GM19468 (cell line): ENCODE data around the gene RSAD2.
"Not testable (repeated sequence)": the region's sequence is repeated elsewhere in the genome, so short reads cannot be mapped to it uniquely, and the experiment has no call there.

ENCODE experiments used
- ATAC-seq: cut with Tn5 transposase; IDR thresholded peaks from one replicate; pipeline ENCODE4 v1.9.1; 2021; ENCODE audit warnings: mild to moderate bottlenecking, moderate library complexity, moderate number of reproducible peaks; ENCODE audit not compliant: unreplicated experiment; ENCODE audit errors: extremely low read depth

RSAD2 gene, protein sequence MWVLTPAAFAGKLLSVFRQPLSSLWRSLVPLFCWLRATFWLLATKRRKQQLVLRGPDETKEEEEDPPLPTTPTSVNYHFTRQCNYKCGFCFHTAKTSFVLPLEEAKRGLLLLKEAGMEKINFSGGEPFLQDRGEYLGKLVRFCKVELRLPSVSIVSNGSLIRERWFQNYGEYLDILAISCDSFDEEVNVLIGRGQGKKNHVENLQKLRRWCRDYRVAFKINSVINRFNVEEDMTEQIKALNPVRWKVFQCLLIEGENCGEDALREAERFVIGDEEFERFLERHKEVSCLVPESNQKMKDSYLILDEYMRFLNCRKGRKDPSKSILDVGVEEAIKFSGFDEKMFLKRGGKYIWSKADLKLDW

DNA sequence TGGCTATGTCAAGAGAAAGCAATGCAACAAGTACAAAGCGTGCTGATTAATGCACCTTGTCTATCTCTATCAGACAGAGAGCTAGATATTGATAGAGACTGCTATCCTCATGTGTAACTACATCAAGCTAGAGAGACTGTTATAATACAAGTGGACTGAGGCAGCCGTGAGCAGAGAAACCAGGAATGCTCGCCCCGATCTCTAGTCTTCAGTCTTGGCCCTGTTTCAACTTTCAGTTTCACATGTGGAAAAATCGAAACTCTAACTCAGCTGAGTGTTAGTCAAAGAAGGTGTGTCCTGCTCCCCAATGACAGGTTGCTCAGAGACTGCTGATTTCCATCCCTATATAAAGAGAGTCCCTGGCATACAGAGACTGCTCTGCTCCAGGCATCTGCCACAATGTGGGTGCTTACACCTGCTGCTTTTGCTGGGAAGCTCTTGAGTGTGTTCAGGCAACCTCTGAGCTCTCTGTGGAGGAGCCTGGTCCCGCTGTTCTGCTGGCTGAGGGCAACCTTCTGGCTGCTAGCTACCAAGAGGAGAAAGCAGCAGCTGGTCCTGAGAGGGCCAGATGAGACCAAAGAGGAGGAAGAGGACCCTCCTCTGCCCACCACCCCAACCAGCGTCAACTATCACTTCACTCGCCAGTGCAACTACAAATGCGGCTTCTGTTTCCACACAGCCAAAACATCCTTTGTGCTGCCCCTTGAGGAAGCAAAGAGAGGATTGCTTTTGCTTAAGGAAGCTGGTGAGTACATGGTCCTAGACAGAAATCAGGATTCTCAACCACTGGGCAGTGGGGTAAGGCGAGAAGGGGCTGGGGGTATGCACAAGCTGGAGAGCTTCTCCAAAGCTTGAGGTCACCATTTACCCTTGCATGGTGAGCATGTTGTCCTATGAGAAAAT is at the start of gene RSAD2:
RSAD2 (plus strand) TSS at position 376 of the 903 bp plus-strand sequence; CDS start at position 400, 24 bp downstream.
- ATAC-seq: peak; percentile 38

DNA sequence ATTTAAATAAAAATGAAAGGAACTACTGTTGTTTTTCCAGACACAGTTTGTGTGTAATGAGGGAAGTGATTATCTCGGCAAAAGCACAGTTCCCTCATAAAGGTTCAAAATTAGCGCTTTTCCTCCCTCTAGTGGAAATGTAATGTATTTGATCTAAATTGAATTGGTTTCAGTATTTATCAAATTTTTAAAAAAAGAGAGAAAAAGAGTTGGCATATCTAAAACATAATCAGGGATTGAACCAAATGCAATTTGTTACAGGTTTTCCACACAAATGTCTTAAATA is 49.3 kb upstream of the RSAD2 start:
- ATAC-seq: no peak

DNA sequence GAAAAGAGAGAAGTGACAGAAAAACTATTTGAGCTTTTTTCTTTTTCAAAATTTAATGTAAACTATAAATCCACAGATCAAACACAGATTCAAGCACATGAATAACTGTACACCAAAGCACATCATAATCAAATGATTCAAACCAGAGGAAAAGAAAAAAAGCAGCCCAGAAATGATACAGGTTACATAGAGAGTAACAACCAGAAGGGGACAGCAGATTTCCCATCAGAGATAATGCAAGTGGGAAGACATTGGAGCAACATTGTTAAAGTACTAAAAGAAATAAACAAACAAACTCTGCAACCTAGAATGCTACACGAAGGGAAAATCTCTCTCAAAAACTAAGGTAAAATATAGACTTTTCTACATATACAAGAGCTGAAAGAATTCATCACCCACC is 46.3 kb upstream of the RSAD2 start:
- no peak for ATAC-seq

DNA sequence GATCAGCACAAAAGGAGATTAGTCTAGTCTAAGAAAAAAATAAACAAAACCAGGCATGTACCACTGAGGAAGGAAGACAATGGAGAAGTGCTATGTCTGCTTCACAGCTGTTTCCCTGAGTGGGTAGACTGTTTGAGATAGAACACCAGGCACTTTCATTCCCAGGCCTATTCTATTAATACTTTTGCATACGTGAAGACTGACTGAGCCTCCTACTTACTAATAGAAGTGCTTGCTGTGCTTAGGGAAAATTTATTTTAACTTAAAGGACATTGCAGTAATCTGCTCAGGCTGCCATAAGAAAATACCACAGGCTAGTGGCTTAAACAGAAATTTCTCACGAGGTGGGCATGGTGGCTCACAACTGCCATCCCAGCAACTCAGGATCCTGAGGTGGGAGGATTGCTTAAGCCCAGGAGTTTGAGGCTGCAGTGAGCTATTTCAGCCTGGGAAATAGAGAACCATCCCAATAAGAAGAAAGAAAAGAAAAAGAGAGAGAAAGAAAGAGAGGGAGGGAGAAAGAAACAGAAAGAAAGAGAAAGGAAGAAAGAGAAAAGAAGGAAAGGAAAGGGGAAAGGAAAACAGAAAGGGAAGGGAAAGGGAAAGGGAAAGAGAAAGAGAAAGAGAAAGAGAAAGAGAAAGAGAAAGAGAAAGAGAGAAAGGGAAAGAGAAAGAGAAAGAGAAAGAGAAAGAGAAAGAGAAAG is 44.8 kb upstream of the RSAD2 start:
- ATAC-seq: no peak

DNA sequence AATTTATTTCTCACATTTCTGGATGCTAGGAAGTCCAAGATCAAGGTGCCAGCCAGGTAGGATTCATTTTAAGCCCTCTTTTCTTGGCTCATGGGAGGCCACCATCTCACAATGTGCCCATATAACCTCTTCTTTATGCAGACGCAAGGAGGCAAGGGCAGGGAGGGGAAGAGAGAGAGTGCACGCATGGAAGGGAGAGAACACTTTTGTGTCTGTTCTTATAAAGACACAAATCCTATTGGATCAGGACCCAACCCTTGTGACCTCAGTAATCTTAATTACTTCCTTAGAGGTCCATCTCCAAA is 44.3 kb upstream of the RSAD2 start:
- no peak for ATAC-seq

DNA sequence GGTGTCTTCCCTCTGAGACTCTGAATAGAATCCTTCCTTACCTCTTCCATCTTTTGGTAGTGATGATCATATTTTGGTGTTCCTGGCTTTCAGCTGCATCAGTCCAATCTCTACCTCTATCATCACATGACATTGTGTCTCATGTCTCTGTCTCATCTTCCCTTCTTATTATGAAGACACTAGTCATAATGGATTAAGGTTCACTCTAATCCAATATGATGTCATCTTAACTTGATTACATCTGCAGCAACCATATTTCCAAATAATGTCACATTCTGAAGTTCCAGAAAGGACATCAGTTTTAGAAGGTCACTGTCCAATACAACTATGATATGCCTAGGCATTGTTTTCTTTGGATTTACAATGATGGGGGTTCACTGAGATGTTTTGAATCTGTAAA is 43.4 kb upstream of the RSAD2 start:
- ATAC-seq: no peak

DNA sequence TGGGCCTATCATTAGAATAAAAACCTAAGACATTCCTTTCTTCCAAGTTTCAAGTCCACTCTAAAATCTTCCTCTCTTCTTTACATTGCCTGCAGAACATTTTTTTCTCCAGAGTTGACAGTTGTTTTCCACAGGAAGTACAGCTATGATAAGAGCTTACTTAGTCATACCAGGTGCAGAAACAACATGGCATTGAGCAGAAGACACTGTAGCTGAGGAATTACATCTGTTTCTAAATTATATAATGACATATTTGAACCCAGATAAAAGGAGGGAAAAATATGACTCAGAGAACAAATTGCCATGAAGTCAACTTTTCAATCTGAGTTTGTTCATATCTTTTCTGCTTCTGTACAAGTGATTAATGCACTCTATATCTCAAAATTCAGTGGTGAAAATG is 42.1 kb upstream of the RSAD2 start:
- ATAC-seq: no peak

DNA sequence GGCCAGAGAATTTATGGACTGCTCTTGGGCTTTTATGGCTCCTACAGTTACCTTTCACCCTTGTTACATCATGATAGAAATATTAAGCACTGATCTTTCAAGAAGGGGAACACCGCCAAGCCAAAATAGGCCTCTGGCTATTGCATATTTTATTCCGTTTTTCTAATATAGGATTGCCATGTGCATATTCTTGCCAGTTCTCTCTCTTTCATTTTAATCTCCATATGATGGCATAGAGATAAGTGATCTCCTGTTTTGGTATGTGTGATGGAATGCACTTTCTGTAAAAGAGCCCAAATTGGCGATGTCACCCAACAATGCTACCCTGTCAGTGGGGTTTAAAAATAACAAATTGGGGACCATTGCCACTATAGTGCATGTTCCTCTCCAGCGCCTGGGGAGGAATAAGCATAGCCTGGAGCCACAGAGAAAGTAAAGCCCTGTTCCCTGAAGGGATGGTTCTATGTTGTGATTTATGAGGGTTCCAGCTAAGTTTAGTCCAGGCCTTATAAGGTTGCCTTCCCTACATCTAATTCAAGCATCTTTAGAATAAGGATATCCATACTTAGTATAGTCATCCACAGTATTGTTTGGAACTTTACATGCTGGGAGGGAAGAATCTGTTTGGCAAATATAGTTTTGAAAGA is 38.8 kb upstream of the RSAD2 start:
- no peak for ATAC-seq

DNA sequence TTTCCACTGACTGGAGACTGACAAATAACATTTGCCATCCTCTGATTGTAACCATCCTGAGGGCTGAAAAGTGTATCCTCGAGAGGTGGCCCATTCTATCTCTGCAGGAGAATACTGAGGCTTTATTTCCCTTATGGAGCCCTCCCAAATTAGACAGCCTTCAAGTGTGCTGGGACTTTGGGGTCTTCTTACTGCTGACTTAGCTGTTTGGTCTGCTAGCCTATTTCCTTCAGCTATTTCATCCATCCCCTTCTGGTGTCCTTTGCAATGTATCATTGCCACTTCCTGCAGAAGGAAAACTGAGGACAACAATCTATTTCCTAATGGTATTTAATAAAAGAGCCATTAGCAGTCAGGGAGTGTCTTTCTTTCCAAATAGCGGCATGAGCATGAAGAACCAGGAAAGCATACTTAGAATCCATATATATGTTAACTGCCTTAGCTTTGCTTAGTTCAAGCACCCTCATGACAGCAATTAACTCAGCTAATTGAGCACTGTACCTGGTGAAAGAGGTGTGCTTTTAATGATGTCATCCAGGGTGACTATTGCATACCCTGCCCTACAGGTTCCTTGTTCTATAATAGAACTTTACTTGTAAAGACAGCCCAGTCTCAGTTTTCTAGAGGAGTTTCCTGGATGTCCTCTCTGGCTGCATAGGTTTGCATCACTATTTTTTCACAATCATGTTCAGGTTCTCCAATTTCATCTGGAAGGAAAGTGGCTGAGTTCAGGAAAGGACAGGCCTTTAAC is 35.9 kb upstream of the RSAD2 start:
- ATAC-seq: no peak

DNA sequence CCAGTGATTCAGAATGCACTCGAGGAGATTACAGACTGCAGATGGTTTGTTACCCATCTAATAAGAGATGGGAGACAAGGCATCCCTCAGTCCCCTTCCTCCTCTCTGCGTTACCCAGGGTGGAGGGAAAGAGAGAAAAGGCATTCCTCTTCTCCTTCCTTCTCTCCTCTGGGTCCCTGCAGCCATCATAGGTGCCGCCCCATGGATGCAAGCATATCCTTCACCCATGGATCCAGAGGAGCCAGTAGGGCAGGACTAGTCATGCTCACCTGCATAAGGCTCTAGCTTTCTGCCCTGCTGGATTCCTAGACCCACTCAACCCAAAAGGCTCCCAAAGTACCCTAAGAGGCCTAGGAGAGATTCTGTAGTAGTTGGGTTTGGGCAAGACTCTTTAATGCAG is 32.3 kb upstream of the RSAD2 start:
- ATAC-seq: no peak

DNA sequence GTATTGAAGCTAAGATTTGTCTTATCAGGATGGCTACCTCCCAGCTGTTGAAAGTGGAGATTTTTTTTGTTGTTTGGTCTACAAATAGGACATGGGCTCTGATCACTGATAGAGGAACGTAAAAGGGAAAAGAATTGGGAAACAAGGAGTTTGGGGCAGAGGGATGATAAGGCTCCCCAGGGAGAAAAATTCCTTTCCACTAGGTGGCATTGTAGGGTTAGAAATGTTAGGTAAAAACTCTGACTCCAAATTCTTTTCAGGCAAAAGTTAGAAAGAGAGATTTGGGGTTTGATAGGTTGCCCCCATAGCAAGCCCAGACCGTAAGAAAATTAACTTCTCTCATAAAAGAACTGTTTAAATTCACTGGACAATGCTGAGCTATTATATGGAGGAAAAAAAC is 31.7 kb upstream of the RSAD2 start:
- ATAC-seq: no peak

DNA sequence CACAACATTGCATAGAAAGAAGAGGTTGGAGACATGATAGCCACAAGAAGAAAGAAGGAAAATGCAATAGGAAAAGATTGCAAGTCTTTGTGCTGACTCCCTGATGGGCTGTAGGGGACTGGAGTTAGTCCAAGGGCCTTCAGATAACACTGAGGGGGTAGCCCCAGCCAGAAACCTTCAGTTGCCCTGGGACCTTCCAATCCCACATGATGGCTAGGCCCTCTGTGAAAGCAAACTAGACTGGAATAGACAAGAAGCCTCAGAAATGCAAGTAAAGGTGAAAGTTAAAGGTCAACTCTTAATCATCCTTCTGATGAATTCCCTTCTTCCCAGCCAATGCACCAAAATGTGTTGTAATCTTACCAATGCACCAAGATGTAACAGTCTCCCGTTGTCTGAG is 31.0 kb upstream of the RSAD2 start:
- ATAC-seq: no peak

DNA sequence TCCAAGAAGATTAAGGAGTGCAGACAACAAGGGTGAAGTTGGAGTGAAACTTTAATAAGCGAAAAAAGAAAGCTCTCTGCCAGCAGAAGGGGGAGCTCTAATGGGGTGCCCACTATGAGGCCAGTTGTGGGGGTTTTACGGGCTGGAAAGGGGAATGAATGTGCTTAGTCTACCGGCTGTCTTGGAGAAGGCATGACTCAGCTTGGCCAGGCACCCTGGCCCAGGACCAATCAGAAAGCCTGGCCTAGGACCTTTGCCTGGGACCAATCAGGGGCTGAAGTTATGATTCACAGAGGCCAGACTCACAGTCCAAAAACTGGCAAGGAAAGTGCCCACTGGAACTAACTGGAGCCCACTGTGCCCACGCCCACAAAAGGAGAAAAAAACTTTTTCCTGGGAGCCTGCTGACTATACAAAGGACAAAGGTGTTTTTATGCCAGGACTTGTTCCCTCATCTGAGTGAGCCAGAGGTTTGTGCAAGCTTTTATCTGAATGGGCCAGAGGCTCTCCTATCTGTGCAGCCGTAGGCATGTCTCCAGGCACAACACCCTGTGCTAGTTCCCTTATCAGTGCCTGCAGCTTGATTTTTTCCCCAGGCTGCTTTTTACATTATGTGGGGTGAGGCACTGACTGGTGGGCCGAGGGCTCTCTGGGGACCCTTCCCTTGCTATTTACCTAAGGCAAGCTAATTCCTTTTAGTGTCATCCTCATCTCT is 30.5 kb upstream of the RSAD2 start:
- no peak for ATAC-seq

DNA sequence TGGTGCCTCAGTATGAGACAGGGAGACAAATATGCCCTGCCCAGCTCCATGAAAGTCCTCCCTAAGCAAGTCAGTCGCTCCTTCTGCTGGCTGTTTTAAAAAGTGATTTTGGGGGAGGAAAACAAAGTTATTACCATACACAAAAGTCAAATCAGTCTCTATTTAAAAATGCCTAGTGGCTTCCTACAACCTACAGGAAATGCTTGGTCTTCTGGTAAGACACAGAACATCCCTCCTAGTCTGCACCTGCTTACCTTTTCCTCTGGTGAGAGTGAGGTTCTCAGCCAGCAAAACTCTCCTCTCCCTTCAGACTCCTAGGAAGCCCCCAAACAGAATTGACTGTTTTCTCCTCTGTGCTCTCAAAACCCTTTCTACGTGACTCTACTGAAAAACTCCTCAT is 25.4 kb upstream of the RSAD2 start:
- ATAC-seq: no peak

DNA sequence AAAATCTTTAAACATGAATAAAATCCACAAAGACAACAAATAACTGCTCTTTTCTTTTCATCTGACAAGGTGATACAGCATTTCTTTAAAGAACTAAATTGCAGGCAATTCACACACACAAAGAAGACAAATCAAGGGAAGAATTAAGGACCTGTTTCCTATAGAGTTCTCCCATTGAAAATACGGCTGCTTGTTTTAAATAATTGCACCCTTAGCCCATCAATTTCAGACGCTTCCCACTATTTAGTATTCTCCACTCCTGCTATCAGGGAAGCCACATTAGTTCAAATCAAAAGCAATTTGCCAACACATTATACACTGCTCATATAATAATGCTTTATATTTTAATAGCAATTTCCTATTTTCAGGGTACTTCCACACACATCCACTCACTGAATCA is 23.2 kb upstream of the RSAD2 start:
- ATAC-seq: no peak

DNA sequence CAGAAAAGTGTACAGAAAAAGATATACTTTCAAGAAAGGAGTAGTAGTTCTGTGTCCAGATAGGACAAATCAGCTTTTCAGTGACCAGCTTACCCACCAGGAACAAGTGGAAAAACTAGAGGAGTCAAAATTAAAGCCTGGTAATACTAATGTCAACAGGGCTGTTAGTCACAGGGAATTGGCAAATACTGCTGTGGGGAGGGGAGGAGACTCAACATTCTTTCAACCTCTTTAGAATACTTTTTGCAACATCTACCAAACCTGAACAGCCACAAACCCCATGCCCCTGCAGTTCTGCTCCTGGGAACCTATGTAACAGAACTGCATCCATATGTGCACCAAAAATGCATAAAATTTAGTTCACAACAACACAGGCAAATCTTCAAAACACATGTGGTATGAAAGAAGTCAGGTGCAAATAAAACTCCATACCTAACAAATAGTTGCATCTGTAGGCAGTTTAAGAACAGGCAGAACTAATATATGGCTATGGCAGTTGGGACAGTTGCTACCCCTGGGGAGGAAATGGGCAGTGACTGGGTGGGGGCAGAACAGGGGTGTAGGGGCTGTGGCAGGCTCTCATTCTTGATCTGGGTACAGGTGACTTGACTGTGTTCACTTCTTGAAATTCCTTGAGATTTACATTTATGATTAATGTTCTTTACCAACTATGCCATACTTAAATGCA is 21.6 kb upstream of the RSAD2 start:
- no peak for ATAC-seq

DNA sequence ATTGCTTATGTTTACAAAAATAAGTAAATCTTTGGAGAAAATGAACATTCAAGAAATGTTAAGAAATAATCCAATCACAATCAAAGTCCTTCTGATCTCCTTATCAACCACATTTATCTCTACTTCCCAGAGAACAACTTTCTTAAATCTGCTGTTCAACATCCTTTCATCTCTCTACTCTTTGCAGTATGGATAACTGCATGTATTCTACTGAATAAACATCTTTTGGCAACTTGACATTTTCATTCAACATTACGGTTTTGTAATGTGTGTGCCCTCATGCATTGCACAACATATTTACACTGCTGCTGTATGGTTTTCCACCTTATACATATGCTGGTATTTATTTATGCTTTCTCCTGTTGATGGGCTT is 21.0 kb upstream of the RSAD2 start:
- ATAC-seq: no peak

DNA sequence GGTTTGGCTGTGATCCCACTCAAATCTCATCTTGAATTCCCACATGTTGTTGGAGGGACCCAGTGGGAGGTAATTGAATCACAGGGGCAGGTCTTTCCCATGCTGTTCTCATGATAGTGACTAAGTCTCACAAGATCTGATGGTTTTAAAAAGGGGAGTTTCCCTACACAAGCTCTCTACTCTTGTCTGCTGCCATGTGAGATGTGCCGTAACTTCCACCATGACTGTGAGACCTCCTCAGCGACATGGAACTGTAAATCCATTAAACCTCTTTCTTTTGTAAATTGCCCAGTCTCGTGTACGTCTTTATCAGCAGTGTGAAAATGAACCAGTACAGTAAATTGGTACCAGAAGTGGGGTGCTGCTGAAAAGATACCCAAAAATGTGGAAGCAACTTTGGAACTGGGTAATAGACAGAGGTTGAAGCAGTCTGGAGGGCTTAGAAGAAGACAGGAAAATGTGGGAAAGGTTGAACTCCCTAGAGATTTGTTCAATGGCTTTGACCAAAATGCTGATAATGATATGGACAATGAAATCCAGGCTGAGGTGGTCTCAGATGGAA is 19.0 kb upstream of the RSAD2 start:
- not testable (repeated sequence) for ATAC-seq

DNA sequence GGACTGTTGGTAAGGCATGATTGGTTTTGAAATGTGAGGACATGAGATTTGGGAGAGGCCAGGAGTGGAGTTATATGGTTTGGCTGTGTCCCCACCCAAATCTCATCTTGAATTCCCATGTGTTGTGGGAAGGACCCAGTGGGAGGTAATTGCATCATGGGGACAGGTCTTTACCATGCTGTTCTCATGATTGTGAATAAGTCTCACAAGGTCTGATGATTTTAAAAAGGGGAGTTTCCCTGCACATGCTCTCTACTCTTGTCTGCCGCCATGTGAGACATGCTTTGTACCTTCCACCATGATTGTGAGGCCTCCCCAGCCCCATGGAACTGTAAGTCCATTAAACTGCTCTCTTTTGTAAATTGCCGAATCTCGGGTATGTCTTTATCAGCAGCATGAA is 17.3 kb upstream of the RSAD2 start:
- ATAC-seq: no peak
